HG03103 (cell line): ENCODE measurements around the gene FTO.

Experiments
- ATAC-seq: cut with Tn5 transposase; IDR thresholded peaks from one replicate; pipeline ENCODE4 v1.9.1; 2021; ENCODE audit warnings: low read depth; ENCODE audit not compliant: unreplicated experiment

FTO gene

DNA sequence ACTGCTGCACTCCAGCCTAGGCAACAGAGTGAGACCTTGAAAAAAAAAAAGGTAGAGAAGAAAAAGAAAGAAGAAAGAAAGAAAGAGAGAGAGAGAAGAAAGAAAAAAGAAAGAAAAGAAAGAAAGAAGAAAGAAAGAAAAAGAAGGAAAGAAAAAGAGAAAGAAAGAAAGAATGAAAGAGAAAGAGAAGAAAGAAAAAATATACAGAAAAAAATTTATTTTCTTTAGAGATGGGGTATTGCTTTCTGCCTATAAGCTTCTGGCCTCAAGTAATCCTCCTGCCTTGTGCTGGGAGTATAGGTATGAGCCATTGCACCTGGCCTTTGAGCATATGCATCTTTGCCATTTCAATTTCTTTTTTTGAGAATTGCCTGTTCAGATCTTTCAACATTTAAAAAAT, 425.9 kb downstream of the FTO start:
- ATAC-seq: no peak

- no peak for ATAC-seq
Observed at GRCh38 chr16:54135361-54136275, 431.7 kb downstream of the FTO start.

- no peak for ATAC-seq
Observed at GRCh38 chr16:54136276-54136625, 432.3 kb downstream of the FTO start.

DNA sequence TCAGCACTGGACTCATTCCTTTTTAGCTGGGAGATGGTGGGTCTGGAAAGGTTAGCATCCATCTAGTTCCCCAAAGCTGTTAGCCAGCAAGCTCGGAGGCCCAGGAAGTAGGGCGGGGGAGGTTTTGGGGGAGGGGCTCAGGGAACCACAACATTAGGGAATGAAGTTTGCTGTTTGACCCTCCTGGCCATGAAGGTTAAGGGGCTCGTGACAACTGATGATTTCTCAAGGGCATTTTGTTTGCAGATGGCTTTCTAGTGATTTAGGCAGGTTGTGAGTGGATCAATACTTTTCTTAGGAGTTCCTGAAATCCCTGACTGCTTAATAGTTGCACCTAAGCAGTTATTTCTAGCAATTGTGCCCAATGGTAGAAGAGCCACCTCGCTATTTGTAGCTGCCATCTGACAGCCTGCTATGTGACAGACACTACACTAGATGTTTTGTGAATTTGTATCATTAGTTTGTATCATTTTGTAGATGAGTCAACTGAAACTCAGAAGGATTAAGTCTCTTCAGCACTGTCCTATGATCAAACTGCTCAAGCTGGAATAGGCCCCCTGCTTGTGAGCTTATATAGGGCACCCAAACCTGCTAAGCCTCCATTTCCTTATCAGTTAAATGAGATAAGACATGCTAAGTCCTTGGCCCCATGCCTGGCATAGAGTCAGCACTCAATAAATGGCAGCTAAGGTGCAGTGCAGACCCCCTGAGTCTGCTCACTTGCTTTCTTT, 436.3 kb downstream of the FTO start:
- ATAC-seq: no peak

DNA sequence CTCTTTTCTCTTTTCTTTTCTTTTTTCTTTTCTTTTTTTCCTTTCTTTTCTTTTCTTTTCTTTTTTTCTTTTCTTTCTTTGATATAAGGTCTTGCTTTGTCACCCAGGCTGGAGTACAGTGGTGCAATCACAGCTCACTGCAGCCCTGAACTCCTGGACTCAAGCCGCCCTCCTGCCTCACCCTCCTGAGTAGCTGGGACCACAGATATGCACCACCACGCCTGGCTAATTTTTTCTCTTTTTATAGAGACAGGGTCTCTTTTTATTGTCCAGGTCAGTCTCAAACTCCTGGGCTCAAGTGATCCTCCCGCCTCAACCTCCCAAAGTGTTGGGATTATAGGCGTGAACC, 436.8 kb downstream of the FTO start:
- no peak for ATAC-seq

DNA sequence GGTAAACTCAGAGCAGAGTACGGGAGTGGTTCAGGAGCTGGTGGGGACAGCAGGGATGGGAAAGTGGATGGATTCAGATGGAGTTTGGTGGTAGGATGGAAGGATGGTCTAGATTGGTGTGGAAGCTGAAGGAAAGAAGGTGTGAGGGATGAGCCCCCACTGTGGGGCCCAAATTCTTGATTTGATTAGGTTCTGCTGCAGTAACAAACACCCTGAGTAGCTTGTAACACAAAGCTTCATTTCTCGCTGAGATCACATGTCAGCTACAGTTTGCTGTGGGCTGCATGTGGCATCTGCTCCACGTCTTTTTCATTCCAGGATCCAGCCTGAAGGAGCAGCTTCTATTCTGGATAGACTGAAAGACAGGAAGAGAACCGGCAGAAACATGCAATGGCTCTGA, 438.8 kb downstream of the FTO start:
- ATAC-seq: no peak

GRCh38 chr16:54143410-54143809, 439.5 kb downstream of the FTO start:
- ATAC-seq: no peak

DNA sequence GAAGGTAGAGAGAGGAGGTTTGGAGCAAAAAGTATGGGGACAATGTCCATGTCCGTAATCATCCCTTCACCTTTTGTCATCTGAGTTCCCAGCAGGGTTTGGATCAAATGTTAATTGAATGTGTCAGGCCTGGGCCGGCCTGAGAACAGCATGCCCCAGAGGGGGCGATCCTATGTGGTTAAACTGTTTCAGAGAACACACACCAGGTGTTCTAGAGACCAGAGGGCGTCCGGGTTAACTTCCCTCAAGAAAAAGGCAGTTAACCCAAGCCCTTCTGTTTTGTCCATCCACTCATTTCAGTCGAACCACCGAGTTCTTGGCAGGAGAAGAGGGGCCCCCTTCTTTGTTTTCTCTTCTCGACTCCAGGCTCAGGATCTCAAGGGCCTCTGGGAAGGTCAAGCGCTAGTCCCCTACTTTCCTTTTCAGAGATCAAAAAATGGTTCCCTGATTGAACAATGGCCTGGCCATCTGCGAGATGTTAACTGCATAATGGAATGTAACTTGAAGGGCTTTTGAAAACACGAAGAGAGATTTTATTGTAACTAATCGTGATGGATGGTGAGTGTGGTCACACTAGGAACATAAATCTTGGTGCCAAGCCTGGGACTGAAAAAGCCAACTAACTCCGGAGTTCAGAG, 440.1 kb downstream of the FTO start:
- no peak for ATAC-seq

- no peak for ATAC-seq
Observed at GRCh38 chr16:54144572-54144947, 440.6 kb downstream of the FTO start.

DNA sequence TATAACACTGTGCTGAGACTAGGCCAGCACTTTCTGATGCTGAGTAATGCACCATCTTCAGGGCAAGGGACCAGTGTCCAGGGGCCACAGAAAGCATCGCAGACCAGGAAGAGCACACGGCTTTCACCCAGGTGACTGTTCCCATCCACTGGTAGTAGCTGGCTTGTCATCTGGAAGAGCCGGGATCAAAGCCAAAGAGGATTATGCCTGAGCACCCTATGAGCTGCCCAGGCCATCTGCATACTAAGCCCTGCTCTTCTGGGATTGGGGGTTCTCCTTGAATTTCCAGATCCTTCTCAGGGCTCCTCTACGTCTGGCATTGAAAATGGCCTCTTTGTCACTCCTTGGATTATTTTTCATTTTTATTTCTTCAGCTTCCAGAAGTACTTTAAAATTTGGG, 441.9 kb downstream of the FTO start:
- ATAC-seq: no peak

- no peak for ATAC-seq
Observed at GRCh38 chr16:54148974-54149373, 445.0 kb downstream of the FTO start.

- ATAC-seq: no peak
Observed at GRCh38 chr16:54150861-54151260, 446.9 kb downstream of the FTO start.

DNA sequence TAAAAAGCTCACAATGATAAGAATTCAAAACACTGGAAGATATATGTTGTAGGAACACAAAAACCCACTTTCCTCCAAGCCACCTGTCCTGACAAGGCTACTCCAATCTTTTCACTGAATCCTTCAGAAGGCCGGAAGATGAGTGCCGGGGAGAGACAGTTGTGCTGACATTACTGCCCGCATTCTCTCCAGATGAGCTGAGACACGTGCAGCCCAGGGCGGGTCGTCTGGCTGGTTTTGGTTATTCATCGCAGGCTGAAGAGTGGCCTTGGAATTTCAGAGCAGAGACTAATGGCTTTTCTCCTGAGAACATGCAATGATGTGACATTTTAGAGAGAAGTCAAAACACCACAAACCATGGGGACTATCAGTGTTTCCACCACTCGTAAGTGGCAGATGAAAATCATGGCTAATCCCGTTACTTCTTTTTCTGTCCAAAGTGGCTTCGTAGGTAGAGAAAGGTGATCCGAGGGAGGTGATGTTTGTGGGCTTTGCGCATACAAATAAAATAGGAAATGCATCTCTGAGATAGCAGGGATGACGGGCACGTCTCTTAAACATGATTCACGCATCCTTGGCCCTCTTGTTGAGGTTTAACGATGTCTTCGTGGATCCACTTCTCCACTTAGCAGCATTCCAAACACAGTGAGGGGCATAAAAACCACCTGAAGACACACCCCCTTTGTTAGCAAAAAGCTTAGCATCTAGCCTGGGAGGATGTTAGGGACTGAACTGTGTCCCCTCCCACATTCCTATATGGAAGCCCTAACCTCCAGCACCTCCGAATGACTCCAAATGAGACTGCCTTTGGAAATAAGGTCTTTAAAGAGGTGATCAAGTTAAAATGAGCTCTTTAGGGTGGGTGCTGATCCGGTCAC, 448.6 kb downstream of the FTO start:
- no peak for ATAC-seq

DNA sequence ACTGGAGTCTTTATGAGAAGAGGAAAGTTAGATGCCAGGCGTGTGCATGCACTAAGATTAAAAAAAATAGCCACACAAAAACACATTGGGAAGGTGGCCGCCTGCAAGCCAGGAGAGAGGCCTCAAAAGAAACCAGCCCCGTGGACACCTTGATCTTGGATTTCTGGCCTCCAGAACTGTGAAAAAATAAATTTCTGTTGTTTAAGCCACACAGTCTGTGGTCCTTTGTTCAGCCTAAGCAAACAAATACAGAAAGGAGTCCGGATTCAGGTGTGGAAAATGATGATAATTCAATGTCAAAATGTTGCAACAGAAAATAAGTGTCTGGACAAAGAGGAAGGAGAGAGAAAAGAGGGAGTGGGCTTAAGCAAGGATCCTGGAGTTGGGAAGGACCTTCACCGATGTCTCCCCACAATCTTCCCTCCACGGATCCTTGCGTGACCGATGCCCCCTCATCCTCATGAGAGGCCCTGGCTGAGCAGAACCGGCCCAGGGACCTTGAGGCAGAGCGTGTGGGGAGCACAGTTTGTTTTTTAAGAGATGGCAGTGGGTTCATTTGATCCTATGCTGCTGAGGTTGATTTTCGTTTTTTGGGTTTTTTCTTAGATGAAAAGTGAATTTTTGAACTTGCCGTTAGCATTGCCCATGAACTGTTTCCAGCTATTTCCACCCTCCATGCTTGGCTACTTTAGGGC, 449.4 kb downstream of the FTO start:
- no peak for ATAC-seq

GRCh38 chr16:54156349-54156748, 452.4 kb downstream of the FTO start:
- no peak for ATAC-seq

DNA sequence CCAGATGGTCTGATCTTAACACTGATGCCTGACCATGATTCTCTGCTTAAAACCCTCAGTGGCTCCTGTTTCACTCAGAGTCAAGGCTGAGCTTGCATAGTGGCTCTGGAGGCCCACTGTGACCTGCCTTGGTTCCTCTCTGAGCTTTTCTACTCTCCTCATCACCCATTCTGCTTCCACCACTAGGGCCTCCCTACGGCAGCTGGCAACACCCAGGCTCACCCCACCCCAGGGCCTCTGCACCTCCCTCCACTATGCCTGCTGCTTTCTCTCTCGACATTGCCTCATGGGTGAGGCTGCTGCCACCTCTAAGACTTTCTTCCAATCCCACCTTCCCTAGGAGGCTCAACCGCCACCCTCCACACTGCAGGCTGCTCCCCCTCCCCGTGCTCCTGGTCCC, 455.0 kb downstream of the FTO start:
- ATAC-seq: no peak

- no peak for ATAC-seq
Observed at GRCh38 chr16:54159490-54160080, 455.6 kb downstream of the FTO start.

- no peak for ATAC-seq
Observed at GRCh38 chr16:54160252-54160860, 456.4 kb downstream of the FTO start.
